Mucosa of descending colon (tissue), 3 donors: Measurements from ENCODE around the gene UXS1. TPM values are rescaled to one million over a fixed set of nuclear protein-coding genes. Genes with fewer than 3 reads are reported as not detected.

Experiments
- ATAC-seq: fragments of 200-7000 bp; cut with Tn5 transposase; one replicate; pipeline ENCODE4 v1.9.1; 2020; ENCODE audit warnings: mild to moderate bottlenecking, moderate library complexity
- DNase-seq, 3 donors: peaks; one replicate each; pipeline ENCODE4 v3.0.0-alpha.2; 2020
- H3K36me3 ChIP-seq: fragments of 200-600 bp; one replicate; pipeline ENCODE4 v1.8.0; 2021; ENCODE audit warnings: low read depth, mild to moderate bottlenecking
- H3K4me1 ChIP-seq: fragments of 200-600 bp; one replicate; pipeline ENCODE4 v1.8.0; 2021; ENCODE audit warnings: low read depth, mild to moderate bottlenecking
- H3K4me3 ChIP-seq: fragments of 200-600 bp; one replicate; pipeline ENCODE4 v1.8.0; 2021; ENCODE audit warnings: mild to moderate bottlenecking
- H3K9me3 ChIP-seq: fragments of 200-600 bp; one replicate; pipeline ENCODE4 v1.8.0; 2021; ENCODE audit warnings: mild to moderate bottlenecking
- CTCF ChIP-seq: fragments of 200-600 bp; IDR thresholded peaks from one replicate; pipeline ENCODE4 v1.8.0; 2022; ENCODE audit warnings: antibody characterized with exemption, mild to moderate bottlenecking
- intact Hi-C, 2 donors: fragments of 100-400 bp; cut with DNase I in 1 of 2; cut with micrococcal nuclease in 1 of 2; formaldehyde crosslinking; loops; one replicate each; pipeline versions ENCODE4 v1.11.0 to v1.11.1; 2022; cut with DNase I, micrococcal nuclease
- total RNA-seq, 3 donors: library from RNA; stranded (reverse); fragmentation: NEBNext Ultra II Directional in 2 of 3; extraction: Animal tissue kit (Norgen Biotek cat#: 25700) in 2 of 3; gene quantifications; one replicate each; pipeline versions ENCODE4 v1.2.1 to v1.2.4, GENCODE V29; 2021 to 2023
- donor health status: DM: no; HTN: no; CAD: no; lungs with moderate emphysema.
- donor health status: DM: no; HTN: no; CAD: no.
- donor health status: DM: no; HTN: yes; CAD: no.

The UXS1 gene
- total RNA-seq, 3 donors from 2014 or later = 26.3 to 39.0 (median 30.7) TPM

GRCh38 chr2:106076941-106077340 is 117.2 kb downstream of the UXS1 start:
- Histone ChIP-seq H3K9me3 (no peaks in the 10 kb centered on the region), H3K4me3 (no peak overlapping the region), H3K36me3 (no peaks in the 10 kb centered on the region), H3K4me1 (no peaks in the 10 kb centered on the region)
- ATAC-seq (no peak), DNase-seq (no peak)
- intact Hi-C loops = no loop called here
- TF ChIP-seq CTCF = no peak

- no peak overlapping the region for H3K4me3 ChIP-seq
- DNase-seq (no peak), ATAC-seq (no peak)
- no peaks in the 10 kb centered on the region for H3K36me3 ChIP-seq
- intact Hi-C loops = no loop called here
- no peaks in the 10 kb centered on the region for H3K9me3 ChIP-seq
- no peak for TF ChIP-seq CTCF
- H3K4me1 ChIP-seq = no peaks in the 10 kb centered on the region
Measured at GRCh38 chr2:106075048-106075447, 119.1 kb downstream of the UXS1 start.

GRCh38 chr2:106073678-106074406 is 120.3 kb downstream of the UXS1 start:
- intact Hi-C loops = no loop called here
- H3K36me3 ChIP-seq = no peaks in the 10 kb centered on the region
- no peak for ATAC-seq
- TF ChIP-seq CTCF = no peak
- H3K9me3 ChIP-seq = no peaks in the 10 kb centered on the region
- H3K4me3 ChIP-seq = no peak overlapping the region
- no peaks in the 10 kb centered on the region for H3K4me1 ChIP-seq
- DNase-seq = no peak

GRCh38 chr2:106070181-106070580 is 123.9 kb downstream of the UXS1 start:
- H3K36me3 ChIP-seq = no peaks in the 10 kb centered on the region
- H3K4me3 ChIP-seq = no peak overlapping the region
- ATAC-seq (no peak), DNase-seq (no peak)
- TF ChIP-seq CTCF = no peak
- no peaks in the 10 kb centered on the region for H3K4me1 ChIP-seq
- intact Hi-C loops = no loop called here
- no peaks in the 10 kb centered on the region for H3K9me3 ChIP-seq

- Histone ChIP-seq H3K4me1 (no peaks in the 10 kb centered on the region), H3K9me3 (no peaks in the 10 kb centered on the region), H3K4me3 (no peak overlapping the region), H3K36me3 (no peaks in the 10 kb centered on the region)
- ATAC-seq (no peak), DNase-seq (no peak)
- intact Hi-C loops = no loop called here
- no peak for TF ChIP-seq CTCF
Measured at GRCh38 chr2:106068451-106068850, 125.7 kb downstream of the UXS1 start.
